ENCODE results near the gene AFAP1.

AFAP1 gene

DNA sequence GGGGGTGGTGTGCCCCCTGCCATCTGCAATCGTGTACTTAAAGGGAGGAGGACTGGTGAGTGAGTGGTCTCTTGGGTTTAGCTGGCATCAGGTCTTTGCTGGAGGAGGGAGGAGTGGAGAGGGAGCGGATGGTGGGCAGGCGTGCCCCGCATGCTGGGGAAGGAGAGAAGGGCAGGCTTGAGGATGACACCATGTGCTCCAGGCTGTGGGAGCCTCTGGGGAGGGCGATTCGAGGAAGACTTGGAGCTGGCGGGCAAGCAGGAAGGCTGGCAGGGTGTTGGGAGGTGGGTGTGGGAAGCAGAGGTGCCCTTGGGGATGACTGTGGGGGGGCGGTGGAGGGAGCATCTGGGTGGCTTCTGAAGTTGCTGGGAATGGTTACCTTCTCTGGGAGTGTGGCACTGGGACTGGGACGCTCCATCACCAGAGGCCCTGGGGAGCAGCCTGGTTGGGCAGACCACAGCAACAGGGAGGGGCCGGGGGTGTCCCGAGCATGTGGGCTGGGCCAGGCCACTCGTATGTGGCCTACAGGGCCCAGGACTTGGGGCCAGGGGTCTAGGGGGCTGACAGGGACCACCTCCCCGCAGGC is 30.8 kb upstream of the AFAP1 start:
- in situ Hi-C loops (cut with MboI; ENCODE audit: low sequenced_read_pairs) = no loop called here

DNA sequence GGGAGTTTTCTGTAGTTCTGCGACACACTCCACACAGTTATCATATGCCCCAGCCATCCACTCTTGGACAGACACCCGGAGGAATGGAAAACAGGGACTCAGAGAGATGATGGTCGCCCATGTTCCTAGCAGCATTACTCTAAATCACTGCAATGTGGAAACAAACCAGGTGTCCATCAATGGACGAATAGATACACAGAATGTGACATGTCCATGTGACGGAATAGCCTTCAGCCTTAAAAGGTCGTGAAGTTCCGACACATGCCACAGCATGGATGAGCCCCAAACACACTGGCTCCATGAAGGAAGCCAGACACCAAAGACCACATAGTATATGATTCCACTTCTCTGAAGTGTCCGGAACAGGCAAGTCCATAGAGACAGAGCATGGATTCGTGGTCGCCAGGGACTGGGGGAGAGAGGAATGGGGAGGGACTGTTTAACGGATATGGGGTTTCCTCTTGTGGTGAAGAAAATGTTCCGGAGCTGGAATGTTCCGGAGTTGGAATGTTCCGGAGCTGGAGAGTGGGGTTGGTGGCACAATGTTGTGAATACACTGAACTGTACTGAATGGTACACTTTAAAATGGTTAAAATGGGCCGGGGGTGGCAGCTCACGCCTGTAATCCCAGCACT is 28.7 kb upstream of the AFAP1 start:
- in situ Hi-C loops (cut with MboI; ENCODE audit: low sequenced_read_pairs) = no loop called here

DNA sequence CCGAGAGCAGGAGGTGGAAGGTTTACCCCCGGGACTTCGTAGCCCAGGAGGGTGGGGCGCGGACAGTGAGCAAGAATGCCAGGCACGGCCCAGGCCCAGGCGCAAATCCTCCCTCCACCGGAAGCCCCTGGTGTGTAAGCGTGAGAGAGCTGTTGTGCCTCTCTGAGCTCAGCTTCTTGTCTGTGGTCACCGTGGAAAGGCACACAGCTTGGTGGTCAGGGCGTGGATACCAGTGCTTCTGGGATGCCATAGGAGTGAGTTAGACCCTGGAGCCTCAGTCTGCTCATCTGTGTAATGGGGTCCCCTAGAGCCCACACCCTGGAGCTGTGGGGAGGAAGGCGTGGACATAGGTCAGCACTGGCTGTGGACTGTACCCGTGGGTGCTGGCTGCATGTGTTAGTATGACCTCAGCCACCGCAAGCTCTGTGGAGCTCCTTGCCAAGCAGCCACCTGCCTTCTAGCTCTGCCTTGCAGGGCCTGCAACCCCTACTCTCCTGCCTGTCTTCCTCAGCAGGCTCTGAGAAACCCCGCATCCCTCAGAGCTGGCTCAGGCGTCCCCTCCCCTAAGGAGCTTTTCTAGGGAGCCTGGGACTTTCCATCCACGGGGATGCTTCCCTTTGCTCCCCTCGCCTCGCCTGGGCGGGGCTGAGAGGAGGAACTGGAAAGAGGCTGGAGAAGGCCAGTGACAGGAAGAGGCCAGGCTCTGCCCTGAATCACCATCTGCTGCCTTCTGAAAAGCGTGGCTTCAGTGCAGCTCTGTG is 28.0 kb upstream of the AFAP1 start:
- in situ Hi-C loops (cut with MboI; ENCODE audit: low sequenced_read_pairs) = no loop called here

DNA sequence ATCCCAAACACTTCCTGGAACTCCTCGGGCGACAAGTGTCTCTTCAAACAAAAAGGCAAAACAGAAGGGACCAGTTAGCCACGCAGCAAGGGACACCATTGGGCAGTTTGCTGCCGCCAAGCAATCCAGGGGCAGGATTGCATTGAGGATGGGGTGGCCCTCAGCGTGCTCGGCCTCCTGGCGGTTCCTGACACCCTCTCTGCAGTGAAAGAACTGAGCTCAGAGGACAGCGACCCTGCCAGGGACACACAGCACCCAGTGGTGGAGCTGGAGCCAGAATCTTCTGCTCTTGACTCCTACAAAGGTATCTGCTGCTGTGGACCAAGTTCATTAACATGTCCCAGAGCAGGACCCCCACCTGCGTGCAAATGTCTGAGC is 27.4 kb upstream of the AFAP1 start:
- in situ Hi-C loops (cut with MboI; ENCODE audit: low sequenced_read_pairs) = no loop called here

DNA sequence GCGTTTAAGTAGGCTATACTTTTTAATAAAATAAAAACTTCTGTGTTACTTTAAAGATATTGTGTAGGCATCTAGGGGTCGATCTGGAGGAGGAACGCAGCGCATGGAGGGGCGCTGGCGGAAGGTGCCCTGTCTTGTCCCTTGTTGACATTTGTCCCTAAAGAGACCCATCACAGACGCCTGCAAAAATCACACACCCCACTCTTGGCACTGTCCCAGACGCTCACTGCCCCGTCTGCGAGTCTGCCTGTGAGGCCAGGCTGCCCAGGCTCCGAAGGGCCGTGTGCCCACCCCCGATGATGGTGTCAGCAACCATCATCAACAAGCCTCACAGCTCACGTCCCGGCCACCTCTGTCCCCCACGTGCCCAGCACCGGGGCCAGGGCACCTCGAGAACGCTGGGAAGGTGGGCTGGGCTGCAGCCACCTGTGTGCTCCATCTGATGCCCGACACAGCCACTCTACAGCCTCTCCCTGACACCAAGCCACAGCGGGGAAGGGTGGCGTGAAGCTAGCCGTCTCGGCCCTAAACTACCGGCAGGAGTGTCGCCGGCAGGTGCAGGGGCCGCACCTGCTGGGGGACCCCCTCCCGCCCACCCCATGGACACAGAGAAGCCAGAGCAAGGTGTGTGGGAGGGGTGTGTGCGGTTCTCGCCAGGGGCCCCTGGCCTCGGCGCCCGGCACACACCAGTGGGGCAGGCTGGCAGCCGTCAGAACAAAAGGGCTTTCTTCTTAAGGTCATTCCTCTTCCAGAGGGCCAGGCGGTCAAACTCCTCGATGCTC is 26.8 kb upstream of the AFAP1 start:
- in situ Hi-C loops (cut with MboI; ENCODE audit: low sequenced_read_pairs) = no loop called here

DNA sequence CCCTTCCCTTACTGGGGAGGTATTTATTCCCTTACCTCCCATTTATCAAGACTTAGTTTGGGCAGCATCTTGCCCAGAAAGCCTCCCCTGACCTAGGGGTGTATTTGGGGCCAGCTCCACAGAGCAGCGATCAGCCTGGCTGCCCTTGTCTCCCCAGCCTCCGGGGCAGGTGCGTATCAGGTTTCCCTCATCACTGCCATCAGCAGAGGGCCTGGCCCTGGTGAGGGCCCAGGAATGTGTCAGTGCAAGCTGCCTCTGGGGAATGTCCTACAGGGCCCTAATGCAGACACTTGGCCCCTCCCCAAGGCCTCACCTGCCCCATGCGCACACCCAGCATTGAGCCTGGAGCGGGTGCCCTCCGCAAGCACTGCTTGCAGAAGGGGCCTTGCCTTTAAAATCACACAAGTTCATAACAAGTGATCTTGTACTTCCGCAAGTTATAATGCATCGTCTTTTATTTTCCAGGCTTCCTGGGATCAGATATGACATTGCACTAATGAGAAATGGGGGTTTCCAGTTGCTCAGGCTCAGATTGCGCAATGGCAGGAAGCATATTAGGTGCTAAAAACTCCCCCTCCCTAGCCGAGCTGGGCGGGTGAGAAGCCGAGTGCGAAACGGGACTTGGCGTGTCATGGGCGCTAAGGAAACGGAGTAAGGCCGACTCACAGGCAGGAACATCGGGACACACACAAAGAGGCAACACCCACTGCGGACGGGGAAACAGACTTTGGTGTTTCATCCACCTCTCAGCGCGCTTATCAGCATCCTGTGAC is 25.4 kb upstream of the AFAP1 start:
- in situ Hi-C loops (cut with MboI; ENCODE audit: low sequenced_read_pairs) = no loop called here

DNA sequence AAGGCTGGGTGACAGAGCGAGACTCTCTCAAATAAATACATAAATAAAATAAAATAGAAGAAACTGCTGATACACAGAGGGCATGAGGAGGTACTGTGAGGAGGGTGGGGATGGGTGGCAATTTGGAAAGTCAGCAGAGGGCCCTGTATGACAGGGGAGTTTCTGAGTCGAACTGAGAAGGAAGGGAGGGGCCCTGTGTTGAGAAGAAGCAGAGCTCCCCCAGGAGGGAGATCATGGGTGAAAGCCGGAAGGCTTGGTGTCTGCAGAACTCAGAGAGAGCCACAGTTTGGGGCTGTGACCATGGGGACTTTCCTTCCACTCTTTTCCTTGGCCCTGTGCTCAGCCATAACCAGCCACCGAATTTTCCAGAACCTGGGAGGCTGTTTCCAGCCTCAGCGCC is 24.8 kb upstream of the AFAP1 start:
- in situ Hi-C loops (cut with MboI; ENCODE audit: low sequenced_read_pairs) = no loop called here

DNA sequence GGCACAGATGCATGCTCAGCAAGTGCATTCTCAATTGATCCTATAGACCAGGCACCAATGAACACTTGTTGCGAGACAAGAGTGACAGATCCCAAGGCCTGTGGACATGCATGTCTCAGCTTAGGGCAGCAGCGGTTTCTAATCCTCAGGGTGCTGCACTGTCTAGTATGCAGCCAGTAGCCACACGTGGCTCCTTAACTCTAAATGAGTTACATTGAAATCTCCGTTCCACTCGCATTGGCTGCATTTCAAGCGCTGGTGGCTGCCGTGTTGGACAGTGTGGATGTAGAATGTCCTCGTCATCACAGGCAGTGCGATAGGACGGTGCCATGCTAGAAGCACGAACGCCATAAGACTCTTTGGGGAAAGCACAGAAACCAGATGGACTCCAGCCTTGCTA is 24.0 kb upstream of the AFAP1 start:
- in situ Hi-C loops (cut with MboI; ENCODE audit: low sequenced_read_pairs) = no loop called here

DNA sequence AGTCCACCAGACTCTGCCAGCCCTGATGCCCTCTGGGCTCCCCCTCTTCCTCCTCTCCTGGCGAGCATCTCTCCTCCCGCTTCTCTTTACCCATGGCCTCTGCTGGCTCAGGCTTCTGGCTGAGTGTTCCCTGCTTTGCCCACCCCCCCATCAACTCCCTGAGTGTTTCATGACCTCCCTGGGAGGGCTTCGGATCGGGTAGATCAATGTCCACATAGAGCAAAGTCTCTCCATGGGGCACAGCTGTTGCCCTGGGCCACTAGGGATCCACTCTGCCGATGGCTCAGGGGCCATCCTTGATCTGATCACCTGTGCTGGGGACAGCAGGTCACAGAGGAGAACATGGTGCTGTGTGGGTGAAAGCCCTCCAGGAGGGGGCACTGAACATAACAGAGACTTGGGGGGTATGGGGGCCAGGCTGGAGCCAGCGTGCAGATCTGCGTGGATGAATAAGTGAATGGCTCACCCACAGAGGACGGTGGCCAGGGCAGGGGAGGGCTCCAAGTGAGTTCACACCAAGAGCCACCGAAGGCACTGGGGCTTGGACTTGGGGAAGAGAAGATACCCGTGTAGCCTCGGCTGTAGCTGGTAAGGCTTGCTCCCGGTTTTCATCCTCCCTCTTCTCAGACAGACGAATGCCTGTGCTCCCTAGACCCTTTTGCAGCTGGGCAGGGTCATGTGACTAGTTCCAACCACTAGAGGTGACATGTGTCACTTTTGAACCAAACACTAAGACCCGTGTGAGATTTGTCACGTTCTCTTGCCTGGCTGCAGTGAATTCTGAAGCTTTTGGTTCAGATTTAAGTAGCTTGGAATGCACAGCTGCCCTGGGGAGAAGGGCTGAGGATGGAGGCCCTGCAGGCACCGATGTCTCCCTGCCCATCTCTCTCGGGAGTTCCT is 23.2 kb upstream of the AFAP1 start:
- in situ Hi-C loops (cut with MboI; ENCODE audit: low sequenced_read_pairs) = no loop called here

DNA sequence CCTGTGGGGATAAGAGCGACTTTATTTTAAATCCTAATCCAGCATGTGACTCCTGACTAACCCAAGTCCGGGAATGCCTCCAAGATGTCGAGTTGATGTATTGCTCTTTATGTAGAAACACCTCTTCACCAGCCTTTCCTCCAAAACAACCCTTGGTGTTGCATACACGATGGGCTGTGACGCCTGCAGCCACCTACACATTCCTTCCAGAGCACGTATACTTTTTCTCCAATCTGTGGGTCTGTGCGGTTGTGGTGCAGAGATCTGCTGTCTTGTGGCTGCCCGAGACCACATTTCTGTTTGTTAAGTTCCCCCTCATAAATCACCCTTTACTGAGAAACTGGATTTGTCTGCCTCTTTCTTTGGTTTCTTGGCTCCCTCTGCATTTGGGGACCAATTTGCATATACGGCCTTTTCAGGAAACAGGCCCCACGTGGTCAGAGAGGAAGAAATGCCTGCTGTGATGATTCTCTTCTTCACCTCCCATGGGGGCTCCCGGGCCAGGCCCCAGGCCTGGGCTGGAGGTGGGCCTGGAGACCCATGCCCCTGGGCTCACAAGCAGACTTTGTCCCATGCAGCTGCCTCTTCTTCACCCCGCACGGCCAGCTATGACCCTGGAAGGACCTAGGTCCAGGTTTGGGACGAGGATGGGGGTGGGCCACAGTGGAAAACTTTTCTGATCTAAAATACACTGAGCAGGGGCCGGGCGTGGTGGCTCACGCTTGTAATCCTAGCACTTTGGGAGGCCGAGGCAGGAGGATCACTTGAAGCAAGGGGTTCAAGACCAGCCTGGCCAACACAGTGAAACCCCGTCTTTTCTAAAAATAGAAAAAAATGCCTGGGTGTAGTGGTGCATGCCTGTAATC is 21.4 kb upstream of the AFAP1 start:
- in situ Hi-C loops (cut with MboI; ENCODE audit: low sequenced_read_pairs) = no loop called here

DNA sequence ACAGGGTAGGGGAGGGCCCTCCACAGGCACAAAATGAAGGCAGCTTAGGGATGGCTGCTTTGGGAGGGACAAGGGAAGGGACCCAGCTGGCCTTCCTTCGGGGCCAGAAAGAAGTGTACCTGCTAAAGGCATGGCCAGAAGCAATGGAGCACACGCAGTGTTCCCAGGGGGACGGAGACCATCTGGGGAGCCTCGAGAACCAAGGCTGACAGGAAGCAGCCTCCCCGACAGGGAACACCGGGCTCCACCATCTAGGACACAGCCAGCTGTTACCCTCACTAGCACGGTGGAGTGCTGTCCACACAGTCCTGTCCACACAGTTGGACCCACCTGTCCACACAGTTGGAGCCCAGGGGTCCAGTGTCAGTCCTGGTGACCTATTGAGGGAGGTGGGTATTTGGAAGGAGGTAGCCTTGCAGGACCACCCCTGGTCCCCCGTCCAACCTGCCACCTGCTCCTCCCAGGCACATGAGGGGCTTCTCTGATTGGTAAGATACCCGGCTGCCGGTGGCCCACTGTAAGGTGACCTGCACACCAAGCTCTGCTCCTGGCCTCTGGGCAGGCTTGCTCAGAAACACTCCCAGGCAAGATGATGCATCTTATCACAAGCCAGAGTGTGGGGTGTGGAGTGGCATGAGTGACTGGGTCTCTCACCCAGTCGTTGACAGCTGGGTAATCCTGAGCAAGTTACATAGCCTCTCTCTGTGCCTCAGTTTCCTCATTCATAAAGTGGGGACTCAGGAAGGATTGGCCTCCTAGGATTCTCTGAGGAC is 20.5 kb upstream of the AFAP1 start:
- in situ Hi-C loops (cut with MboI; ENCODE audit: low sequenced_read_pairs) = no loop called here

DNA sequence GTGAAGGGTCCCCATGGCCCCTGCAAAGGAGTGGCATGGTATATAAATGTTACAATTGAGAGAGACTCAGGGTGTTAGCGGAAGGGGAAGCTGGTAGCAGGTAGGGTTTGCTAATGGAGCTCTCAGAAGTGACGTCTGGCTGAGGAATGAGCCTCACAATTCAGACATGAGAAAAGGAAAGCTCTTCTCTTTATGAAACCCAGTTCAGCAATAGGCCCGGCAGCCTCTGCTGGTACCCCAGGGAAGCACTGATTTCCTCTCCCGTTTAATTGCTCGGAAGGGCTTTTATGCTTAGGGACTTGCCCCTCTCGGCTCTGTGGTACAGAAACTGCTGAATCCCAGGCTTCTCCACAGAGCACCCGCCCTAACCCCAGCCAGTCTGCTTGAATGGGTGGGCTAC is 19.4 kb upstream of the AFAP1 start:
- in situ Hi-C loops (cut with MboI; ENCODE audit: low sequenced_read_pairs) = no loop called here

DNA sequence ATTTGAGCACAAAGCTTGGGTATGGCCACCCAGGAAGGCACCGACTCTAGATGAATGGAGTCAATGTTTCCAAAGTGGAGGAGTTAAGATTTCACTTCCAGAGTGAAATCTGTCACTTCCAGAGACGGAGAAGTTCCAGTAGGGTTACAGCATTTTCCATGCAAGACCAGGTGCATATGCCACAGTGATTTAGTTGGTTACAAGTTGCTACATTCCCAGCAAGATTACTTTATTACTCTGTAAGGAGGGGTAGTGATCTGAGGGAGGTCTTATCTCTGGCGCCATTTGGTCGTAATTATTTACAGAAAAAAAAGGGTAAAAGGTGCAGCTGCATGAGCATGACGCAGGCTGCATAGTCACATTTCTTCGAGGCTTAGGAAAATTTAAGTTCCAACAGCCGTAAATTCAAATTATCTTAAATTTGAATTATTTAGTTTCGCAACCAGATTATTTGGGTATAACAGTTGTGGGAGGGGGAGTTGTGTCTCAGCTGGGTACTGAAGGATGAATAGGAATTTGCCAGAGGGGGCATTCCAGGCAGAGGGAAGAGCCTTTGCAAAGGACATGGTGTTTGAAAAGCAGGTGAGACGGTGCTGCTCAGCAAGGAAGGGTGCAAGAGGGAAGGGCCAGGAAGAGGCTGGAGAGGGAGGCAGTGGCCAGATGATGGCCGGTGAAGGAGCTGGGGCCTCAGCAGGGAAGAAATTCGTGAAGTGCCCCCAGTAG is 17.4 kb upstream of the AFAP1 start:
- in situ Hi-C loops (cut with MboI; ENCODE audit: low sequenced_read_pairs) = no loop called here

DNA sequence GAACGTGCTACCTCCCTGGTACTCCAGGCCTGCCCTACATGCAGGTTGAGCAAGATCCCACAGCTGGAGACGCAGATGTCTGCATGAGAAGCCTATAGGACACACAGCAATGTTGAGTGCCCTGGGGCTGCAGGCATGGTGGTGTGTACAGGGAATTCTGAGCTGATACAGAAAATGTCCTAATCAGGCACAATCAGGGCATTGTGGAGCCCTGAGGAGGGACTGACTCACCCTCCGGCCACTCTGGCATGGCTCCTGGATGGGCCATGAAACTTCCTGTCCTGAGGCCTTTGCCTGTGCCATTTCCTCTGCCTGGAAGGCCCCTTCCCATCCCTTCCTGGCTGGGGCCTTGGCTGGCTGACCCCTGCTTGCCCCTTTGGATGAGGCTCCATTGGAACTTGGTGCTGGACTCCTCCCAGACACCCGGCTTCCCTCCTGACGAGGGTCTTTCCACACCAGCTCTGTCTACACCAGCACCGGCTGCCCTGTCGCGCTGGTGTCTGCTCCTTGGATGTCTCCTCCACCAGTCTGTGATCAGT is 16.7 kb upstream of the AFAP1 start:
- in situ Hi-C loops (cut with MboI; ENCODE audit: low sequenced_read_pairs) = no loop called here

DNA sequence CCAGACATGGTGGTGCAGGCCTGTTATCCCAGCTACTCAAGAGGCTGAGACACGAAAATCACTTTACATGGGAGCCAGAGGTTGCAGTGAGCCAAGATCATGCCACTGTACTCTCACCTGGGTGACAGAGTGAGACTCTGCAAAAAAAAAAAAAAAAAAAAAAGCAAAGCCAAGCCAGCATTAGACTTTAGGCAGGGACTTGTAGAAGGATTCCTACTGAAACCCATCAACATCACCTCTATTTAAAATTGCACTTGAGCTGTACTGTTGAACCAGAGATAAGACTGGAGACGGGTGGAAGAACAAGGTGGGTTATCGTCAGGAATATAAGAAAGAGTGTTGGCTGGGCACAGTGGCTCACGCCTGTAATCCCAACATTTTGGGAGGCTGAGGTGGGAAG is 15.7 kb upstream of the AFAP1 start:
- in situ Hi-C loops (cut with MboI; ENCODE audit: low sequenced_read_pairs) = no loop called here

DNA sequence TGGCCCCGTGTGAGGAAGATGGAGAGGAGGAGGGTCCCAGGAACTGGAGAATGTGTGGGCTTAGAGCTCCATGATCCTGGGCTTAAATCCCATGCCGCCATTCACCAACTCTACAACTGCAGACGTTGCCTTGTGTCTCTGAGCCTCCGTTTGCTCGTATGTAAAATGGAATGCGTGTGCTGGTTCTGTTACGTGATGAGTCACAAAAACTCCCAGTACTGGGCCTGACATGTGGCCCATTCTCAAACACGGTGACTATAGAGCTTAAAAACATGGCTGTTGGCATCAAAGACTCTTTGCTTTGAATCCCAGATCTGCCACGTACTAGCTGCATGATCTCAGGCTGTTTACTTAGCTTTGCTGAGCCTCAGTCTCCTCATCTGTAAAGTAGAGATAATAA is 13.0 kb upstream of the AFAP1 start:
- in situ Hi-C loops (cut with MboI; ENCODE audit: low sequenced_read_pairs) = no loop called here
